Heart right ventricle (tissue), 16 donors: ENCODE results near the gene EFCAB14. TPM values are rescaled to one million over a fixed set of nuclear protein-coding genes. Genes with fewer than 3 reads are reported as not detected.

Source experiments
- ATAC-seq, 8 donors: fragments of 200-7000 bp; cut with Tn5 transposase; one replicate each; pipeline ENCODE4 v1.9.1; 2020; ENCODE audit warnings: mild to moderate bottlenecking in 8 of 8, moderate library complexity in 8 of 8, moderate number of reproducible peaks in 1 of 8
- DNase-seq, 2 donors: peaks; one replicate each; pipeline ENCODE4 v3.0.0-alpha.2; 2020
- H3K27ac ChIP-seq, 10 donors: fragments of 200-600 bp; sonication (generic) in 2 of 10; one replicate each; pipeline versions ENCODE4 v1.5.0 to v1.8.0; 2020 to 2022; ENCODE audit warnings: mild to moderate bottlenecking in 3 of 10
- H3K27me3 ChIP-seq, 7 donors: fragments of 200-600 bp; one replicate each; pipeline ENCODE4 v1.8.0; 2021 to 2022; ENCODE audit warnings: mild to moderate bottlenecking in 2 of 7
- H3K36me3 ChIP-seq, 9 donors: fragments of 200-600 bp; sonication (generic) in 1 of 9; one replicate each; pipeline versions ENCODE4 v1.5.0 to v1.8.0; 2020 to 2022; ENCODE audit warnings: mild to moderate bottlenecking in 2 of 9
- H3K4me1 ChIP-seq, 9 donors: fragments of 200-600 bp; sonication (generic) in 1 of 9; one replicate each; pipeline versions ENCODE4 v1.5.0 to v1.8.0; 2020 to 2022; ENCODE audit warnings: mild to moderate bottlenecking in 4 of 9
- H3K4me3 ChIP-seq, 10 donors: fragments of 200-600 bp; sonication (generic) in 2 of 10; one replicate each; pipeline versions ENCODE4 v1.5.0 to v1.8.0; 2020 to 2022; ENCODE audit warnings: mild to moderate bottlenecking in 7 of 10, moderate library complexity in 2 of 10
- H3K9me3 ChIP-seq, 11 donors: fragments of 200-600 bp in 10 of 11; sonication (generic) in 2 of 11; one replicate each; pipeline versions ENCODE4 v1.5.0 to v1.8.0; 2013 to 2022; ENCODE audit warnings: mild to moderate bottlenecking in 2 of 11, control low read depth in 1 of 11, moderate library complexity in 1 of 11
- CTCF ChIP-seq, 9 donors: fragments of 200-600 bp; sonication (generic) in 2 of 9; IDR thresholded peaks; one replicate each; pipeline versions ENCODE4 v1.5.0 to v1.8.0; 2021 to 2022; ENCODE audit warnings: antibody characterized with exemption in 9 of 9, mild to moderate bottlenecking in 5 of 9, moderate library complexity in 1 of 9
- WGBS, 2 donors: extraction: QIAGEN DNeasy Blood & Tissue Kit; methylation state at CpG; one replicate each; pipeline ENCODE4 v1.1.7; 2013; ENCODE audit warnings: inconsistent platforms in 1 of 2; 5-methylcytosine and 5-hydroxymethylcytosine counted together
- intact Hi-C, 10 donors: fragments of 100-400 bp; cut with DNase I; formaldehyde crosslinking; loops; one replicate each; pipeline versions ENCODE4 v1.11.1 to v1.14.2; 2022
- polyA plus RNA-seq, 2 donors: library from polyadenylated mRNA; stranded (reverse); fragments of 200-250 nt; gene quantifications; one replicate each; pipeline ENCODE4 v1.2.3, GENCODE V29; 2013
- total RNA-seq, 10 donors: library from RNA; stranded (reverse); fragmentation: NEBNext Ultra II Directional in 3 of 10; extraction: Animal tissue kit (Norgen Biotek cat#: 25700) in 3 of 10; gene quantifications; one replicate each; pipeline versions ENCODE4 v1.2.1 to v1.2.4, GENCODE V29; 2021 to 2023
- donor health status: Arrhythmogenic right ventricular cardiomyopathy.
- donor health status: ischemic (EF 13 %, LVEDD 7.1; RV severe dilation, severe dysfunction).
- donor health status: healthy with polysubstance abuse.
- donor health status: DM: no; HTN: yes; CAD: no.
- donor health status: DM: no; HTN: no; CAD: no.
- donor health status: ischemic (EF 25% LVEDD 6.9; RV normal size, moderate dysfunction).
- donor health status: ischemic (EF 25% LVEDD 5.7; RV mildly dilated, moderate dysfunction).
- donor health status: healthy.
- donor health status: DM: yes; HTN: yes; CAD: no.
- donor health status: Ischemic cardiomyopathy.
- donor health status: ischemic (EF 35%, LVEDD 5.7; RV mildly dilated, moderate dysfunction).
- donor health status: nonischemic (EF 11% LVEDD 7.7; RV severe dilation, severe dysfunction).
- donor health status: DM: yes; HTN: yes; CAD: no.
- donor health status: PGD.
- donor health status: ischemic (EF 29% LVEDD 5.4; RV normal size, mild dysfunction).
- donor health status: nonischemic (EF 23%, LVEDD 6.1; RV moderate dilation, normal function).

EFCAB14 gene
- total and polyA plus RNA-seq, 12 donors: 11.0 to 74.5 (median 59.9) TPM

DNA sequence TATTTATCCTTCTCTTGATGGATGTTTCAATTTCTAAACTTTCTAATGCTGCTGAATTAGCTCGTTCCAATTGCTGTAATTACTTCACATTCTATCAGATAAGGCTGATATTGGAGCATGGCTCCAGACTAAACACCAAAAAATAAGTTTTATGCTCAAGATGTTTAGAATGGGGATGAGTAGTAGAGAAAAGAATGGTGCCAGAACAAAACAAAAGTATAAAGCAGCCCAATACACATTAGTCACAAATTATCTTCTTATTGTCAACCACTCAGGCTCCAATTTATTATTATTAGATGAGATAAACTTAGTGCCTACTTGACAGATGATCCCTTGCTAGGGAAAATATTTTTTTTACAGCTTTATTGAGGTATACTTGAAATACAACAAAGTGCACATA lies 72.6 kb downstream of the EFCAB14 start:
- peaks cover 0 to 21% (median 8%) of the 10 kb centered on the region in 9 donors for H3K4me1 ChIP-seq
- intact Hi-C loops: no loop called here
- peaks cover 0 to 23% (median 8%) of the 10 kb centered on the region in 11 donors for H3K9me3 ChIP-seq
- DNase-seq (no peak), ATAC-seq (no peak)
- no peaks in the 10 kb centered on the region for H3K27me3 ChIP-seq
- 89 to 94% methylated on average over 1 of the region's 1 CpG for WGBS, 2 donors
- no peak overlapping the region for H3K27ac ChIP-seq
- no peak for TF ChIP-seq CTCF (IDR thresholded peaks at IDR 0.05)
- H3K36me3 ChIP-seq: peaks cover 0 to 95% (median 38%) of the 10 kb centered on the region in 9 donors
- no peak overlapping the region for H3K4me3 ChIP-seq

DNA sequence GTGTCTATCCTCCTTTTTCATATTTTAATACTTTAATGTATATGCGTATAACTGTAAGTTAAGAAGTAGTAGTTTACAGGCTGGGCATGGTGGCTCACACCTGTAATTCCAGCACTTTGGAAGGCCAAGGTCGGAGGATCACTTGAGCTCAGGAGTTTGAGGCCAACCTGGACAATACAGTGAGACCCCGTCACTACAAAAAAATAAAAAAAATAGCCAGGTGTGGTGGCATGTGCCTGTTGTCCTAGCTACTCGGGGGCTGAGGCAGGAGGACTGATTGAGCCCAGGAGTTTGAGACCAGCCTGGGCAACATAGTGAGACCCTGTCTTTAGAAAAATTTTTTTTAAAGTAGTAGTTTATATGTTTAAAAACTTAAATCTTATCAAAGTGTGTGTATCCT lies 73.1 kb downstream of the EFCAB14 start:
- TF ChIP-seq CTCF (IDR thresholded peaks at IDR 0.05): no peak
- H3K9me3 ChIP-seq: peaks cover 0 to 23% (median 8%) of the 10 kb centered on the region in 11 donors
- H3K27ac ChIP-seq: no peak overlapping the region
- ATAC-seq: no peak
- intact Hi-C loops: no loop called here
- no peak overlapping the region for H3K4me3 ChIP-seq
- peaks cover 0 to 99% (median 38%) of the 10 kb centered on the region in 9 donors for H3K36me3 ChIP-seq
- H3K27me3 ChIP-seq: no peaks in the 10 kb centered on the region
- no peak for DNase-seq
- WGBS, 2 donors: 97 to 99% methylated on average over 4 of the region's 4 CpGs
- peaks cover 0 to 23% (median 8%) of the 10 kb centered on the region in 9 donors for H3K4me1 ChIP-seq

DNA sequence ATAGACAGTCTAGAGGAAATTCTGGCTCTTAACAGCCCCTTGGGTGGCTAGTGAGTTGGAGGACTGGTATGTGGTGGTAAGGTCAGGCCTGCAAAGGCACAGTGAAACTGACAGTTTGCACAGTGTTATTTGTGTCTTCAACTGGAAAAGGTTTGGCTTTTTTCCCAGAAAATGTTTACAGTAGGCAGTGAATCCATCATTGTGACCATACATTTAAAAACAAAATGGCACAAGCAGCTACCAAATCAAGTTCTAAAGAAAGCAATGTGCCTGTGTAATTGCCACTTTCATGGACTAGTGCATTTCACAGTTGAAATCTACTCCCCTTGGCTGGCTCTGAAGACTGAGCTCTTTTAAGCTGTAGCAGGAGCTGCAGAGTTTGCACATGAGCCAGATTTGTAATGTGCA lies 75.5 kb downstream of the EFCAB14 start:
- intact Hi-C loops: no loop called here
- Histone ChIP-seq H3K9me3 (peaks cover 0 to 6% (median 0%) of the 10 kb centered on the region in 11 donors), H3K4me3 (no peak overlapping the region), H3K27me3 (no peaks in the 10 kb centered on the region), H3K36me3 (peaks cover 0 to 97% (median 22%) of the 10 kb centered on the region in 9 donors), H3K27ac (peak overlapping the region in 8 of 10 donors; percentile 1 to 73 (median 24)), H3K4me1 (peaks cover 0 to 31% (median 8%) of the 10 kb centered on the region in 9 donors)
- no peak for TF ChIP-seq CTCF (IDR thresholded peaks at IDR 0.05)
- DNase-seq: no peak
- ATAC-seq: peak in 6 of 8 donors; percentile 62 to 83 (median 71)

DNA sequence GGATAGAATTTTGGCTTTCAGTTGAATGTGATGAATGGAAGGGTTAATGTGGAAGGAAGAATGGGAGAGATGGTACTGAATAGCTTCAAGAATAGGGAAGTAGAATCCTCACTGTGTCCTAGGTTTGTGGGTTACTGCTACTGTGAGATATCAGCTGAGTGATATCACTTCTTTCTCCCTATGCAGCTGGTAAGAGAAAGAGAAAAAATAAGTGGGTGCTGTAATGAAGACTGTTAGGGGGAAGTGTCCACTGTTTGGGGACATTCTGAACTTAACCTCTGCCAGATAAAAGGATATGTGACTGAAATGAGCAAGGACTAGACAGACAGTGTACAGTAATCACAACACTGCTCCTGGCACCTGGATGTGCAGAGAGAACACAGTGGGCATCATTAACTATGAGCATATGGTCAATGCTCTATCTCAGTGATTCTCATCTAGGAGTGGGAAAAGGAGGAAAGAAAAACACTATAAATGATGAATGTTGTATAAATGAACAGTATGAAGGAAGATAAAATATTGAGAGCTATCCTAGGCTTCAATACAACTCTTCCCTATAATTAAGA lies 76.7 kb downstream of the EFCAB14 start:
- no peaks in the 10 kb centered on the region for H3K9me3 ChIP-seq
- H3K27me3 ChIP-seq: no peaks in the 10 kb centered on the region
- intact Hi-C loops: no loop called here
- ATAC-seq: peak in 1 of 8 donors; percentile 14
- DNase-seq: no peak
- peak overlapping the region in 1 of 10 donors; percentile 73 for H3K27ac ChIP-seq
- peaks cover 0 to 90% (median 17%) of the 10 kb centered on the region in 9 donors for H3K36me3 ChIP-seq
- H3K4me1 ChIP-seq: peaks cover 0 to 42% (median 16%) of the 10 kb centered on the region in 9 donors
- no peak for TF ChIP-seq CTCF (IDR thresholded peaks at IDR 0.05)
- no peak overlapping the region for H3K4me3 ChIP-seq
